Stomach (tissue), 9 donors: ENCODE results near the gene ZNF25. TPM values are rescaled to one million over a fixed set of nuclear protein-coding genes. Genes with fewer than 3 reads are reported as not detected.

Experiments used
- DNase-seq, 2 donors: peaks; one replicate each; pipeline versions ENCODE4 v3.0.0 to v3.0.0-alpha.2; 2013 to 2019
- H3K27ac ChIP-seq, 5 donors: fragments of 200-600 bp in 4 of 5; sonication (generic) in 4 of 5; one replicate each; pipeline ENCODE4 v1.5.1; 2013 to 2019; ENCODE audit warnings: mild to moderate bottlenecking in 1 of 5, moderate library complexity in 1 of 5
- H3K27me3 ChIP-seq, 3 donors: fragments of 200-600 bp; sonication (generic); one replicate each; pipeline ENCODE4 v1.5.1; 2017 to 2019; ENCODE audit warnings: mixed run types in 1 of 3
- H3K36me3 ChIP-seq, 4 donors: fragments of 200-600 bp; sonication (generic); 1 replicate in 3 of 4; 2 replicates in 1 of 4; pipeline ENCODE4 v1.5.1; 2016 to 2019
- H3K4me1 ChIP-seq, 4 donors: fragments of 200-600 bp; sonication (generic); one replicate each; pipeline ENCODE4 v1.5.1; 2016 to 2019
- H3K4me3 ChIP-seq, 4 donors: fragments of 200-600 bp; sonication (generic) in 3 of 4; one replicate each; pipeline ENCODE4 v1.5.1; 2016 to 2019; ENCODE audit warnings: mild to moderate bottlenecking in 1 of 4
- H3K9me3 ChIP-seq, 4 donors: fragments of 200-600 bp; sonication (generic); one replicate each; pipeline ENCODE4 v1.5.1; 2016 to 2019
- EP300 ChIP-seq: sonication (generic); formaldehyde crosslinking; IDR thresholded peaks from one replicate; pipeline ENCODE4 v1.6.1; 2017; ENCODE audit warnings: antibody characterized with exemption
- POLR2A ChIP-seq, 4 donors: fragments of 450-650 bp; IDR thresholded peaks; one replicate each; pipeline ENCODE4 v1.6.1; 2016; ENCODE audit warnings: antibody characterized with exemption in 4 of 4, control low read depth in 2 of 4, mild to moderate bottlenecking in 1 of 4, moderate library complexity in 1 of 4
- POLR2AphosphoS5 ChIP-seq, 3 donors: sonication (generic); formaldehyde crosslinking; IDR thresholded peaks; one replicate each; pipeline ENCODE4 v1.6.1; 2016; ENCODE audit warnings: antibody characterized with exemption in 3 of 3
- WGBS, 5 donors: extraction: QIAGEN DNeasy Blood & Tissue Kit in 3 of 5; methylation state at CpG; one replicate each; pipeline versions ENCODE4 v1.1.5 to v1.1.7; 2013 to 2018; 5-methylcytosine and 5-hydroxymethylcytosine counted together
- intact Hi-C: fragments of 100-400 bp; cut with DNase I; formaldehyde crosslinking; loops from one replicate; pipeline ENCODE4 v1.15.1; 2023; ENCODE audit warnings: low total_unique reads
- polyA plus RNA-seq, 3 donors: library from polyadenylated mRNA; stranded (reverse); fragments of 200-250 nt; gene quantifications; one replicate each; pipeline ENCODE4 v1.2.3, GENCODE V29; 2013
- total RNA-seq, 5 donors: library from RNA; depleted of rRNA; stranded (reverse); fragments of >200 nt; gene quantifications; one replicate each; pipeline versions ENCODE4 v1.1.0 to v1.2.3, GENCODE V29; 2014 to 2016
- TF ChIP-seq, protein P1 (sequence below), 7 experiments: fragments of 450-650 bp in 4 of 7; fragments of 200-600 bp in 3 of 7; sonication (generic) in 3 of 7; IDR thresholded peaks; one replicate each; pipeline ENCODE4 v1.5.1; 2016 to 2019; ENCODE audit warnings: antibody characterized with exemption in 7 of 7, control low read depth in 2 of 7, mild to moderate bottlenecking in 1 of 7
- donor health status: healthy with polysubstance abuse.
- donor health status: Bipolar disorder and iron deficiency.
- donor health status: healthy.

Gene ZNF25
- total and polyA plus RNA-seq, 8 donors, result 3.7 to 23.9 (median 5.0) TPM

DNA sequence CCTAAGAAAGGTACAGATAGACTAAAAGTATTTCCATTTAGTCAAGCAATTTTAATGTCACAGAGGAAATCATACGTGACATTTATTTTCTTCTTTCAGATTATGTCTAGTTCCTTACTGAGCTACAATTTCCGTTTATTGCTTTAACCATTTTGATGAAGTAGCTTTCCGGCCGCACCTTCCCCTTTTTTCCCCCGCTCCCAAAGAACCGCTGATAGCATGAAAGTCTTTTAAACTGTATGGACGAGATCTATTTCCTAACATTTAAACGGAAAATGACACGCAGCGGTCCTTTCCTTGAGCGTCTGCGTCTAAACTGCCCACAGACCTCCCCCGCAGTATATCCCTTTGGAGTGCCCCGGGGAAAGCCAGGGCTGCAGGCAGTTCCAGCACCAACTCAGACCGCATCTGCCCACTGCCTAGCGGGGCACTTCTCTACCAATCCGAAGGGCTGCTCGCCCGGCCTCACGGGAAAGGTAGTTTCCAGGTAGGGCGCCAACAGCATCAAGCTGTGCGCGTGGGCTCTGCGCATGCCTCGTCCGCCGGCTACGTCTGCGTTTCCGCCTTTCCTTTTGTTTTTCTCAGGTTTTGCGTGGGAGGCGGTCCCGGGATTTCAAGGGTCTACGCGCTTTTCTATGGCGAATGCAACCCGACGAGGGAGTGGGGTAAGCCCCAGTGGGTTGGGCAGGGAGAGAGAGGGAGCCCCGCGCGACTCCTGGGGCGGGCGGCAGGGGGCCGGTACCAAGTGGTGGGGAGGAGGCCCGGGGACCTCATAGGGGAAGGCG lies 33.9 kb upstream of the ZNF25 start, which contains the start of gene ZNF33A:
Gene ZNF33A, plus strand, starts transcription at position 557 of the 785 bp plus-strand sequence. CDS start 1,667 bp downstream, outside the sequence.
- no peaks in the 10 kb centered on the region for H3K27me3 ChIP-seq
- intact Hi-C loops, result no loop called here
- H3K4me1 ChIP-seq, result peaks cover 9 to 35% (median 23%) of the 10 kb centered on the region in 4 donors
- WGBS, 5 donors, result 0 to 1% (median 0%) methylated on average over 37 to 46 of the region's 46 CpGs
- peak within 1 kb of the TSS; percentile 65 to 81 (median 72) for H3K4me3 ChIP-seq
- H3K9me3 ChIP-seq, result no peaks in the 10 kb centered on the region
- H3K36me3 ChIP-seq, result peaks cover 0 to 30% (median 28%) of the 10 kb centered on the region in 4 donors
- peak; percentile 95 to 98 for DNase-seq
- TF ChIP-seq, protein P1, sequence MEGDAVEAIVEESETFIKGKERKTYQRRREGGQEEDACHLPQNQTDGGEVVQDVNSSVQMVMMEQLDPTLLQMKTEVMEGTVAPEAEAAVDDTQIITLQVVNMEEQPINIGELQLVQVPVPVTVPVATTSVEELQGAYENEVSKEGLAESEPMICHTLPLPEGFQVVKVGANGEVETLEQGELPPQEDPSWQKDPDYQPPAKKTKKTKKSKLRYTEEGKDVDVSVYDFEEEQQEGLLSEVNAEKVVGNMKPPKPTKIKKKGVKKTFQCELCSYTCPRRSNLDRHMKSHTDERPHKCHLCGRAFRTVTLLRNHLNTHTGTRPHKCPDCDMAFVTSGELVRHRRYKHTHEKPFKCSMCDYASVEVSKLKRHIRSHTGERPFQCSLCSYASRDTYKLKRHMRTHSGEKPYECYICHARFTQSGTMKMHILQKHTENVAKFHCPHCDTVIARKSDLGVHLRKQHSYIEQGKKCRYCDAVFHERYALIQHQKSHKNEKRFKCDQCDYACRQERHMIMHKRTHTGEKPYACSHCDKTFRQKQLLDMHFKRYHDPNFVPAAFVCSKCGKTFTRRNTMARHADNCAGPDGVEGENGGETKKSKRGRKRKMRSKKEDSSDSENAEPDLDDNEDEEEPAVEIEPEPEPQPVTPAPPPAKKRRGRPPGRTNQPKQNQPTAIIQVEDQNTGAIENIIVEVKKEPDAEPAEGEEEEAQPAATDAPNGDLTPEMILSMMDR (IDR thresholded peaks at IDR 0.05), result no peak
- TF ChIP-seq POLR2AphosphoS5 (IDR thresholded peaks at IDR 0.05) (peak; percentile 89 to 91 (median 90)), EP300 (no peak), POLR2A (IDR thresholded peaks at IDR 0.05) (peak in 1 of 4 donors; percentile 52)
- peak within 1 kb of the TSS; percentile 96 to 99 (median 99) for H3K27ac ChIP-seq

DNA sequence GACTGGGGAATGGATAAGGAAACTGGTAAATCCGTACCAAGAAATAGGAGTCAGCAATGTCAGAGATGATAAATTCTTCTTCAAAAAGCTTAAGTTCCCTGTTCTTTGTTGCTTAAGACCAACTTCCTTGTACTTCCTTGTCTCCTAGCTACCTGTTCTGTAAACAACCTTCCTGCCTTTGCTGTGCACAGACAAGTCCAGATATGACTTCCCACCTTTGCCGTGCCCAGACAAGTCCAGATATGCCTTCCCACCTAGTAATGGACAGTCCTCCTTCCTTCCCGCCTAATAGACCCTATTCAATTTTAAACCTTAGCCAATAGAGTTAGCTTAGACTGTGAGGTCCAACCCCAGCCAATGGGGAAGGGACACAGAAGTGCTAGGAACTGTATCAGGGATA lies 31.5 kb upstream of the ZNF25 start:
- DNase-seq, result peak in 1 of 2 donors; percentile 44
- Histone ChIP-seq H3K4me3 (no peak overlapping the region), H3K27ac (no peak overlapping the region), H3K27me3 (no peaks in the 10 kb centered on the region), H3K4me1 (peaks cover 9 to 28% (median 17%) of the 10 kb centered on the region in 4 donors), H3K36me3 (peaks cover 0 to 7% (median 4%) of the 10 kb centered on the region in 4 donors), H3K9me3 (no peaks in the 10 kb centered on the region)
- 39 to 69% (median 50%) methylated on average over 3 of the region's 3 CpGs for WGBS, 5 donors
- intact Hi-C loops, result loop anchor here (10.0 kb wide), 1 partner anchor 87 kb away; the partner anchor contains the start of gene ZNF37A
- TF ChIP-seq POLR2A (IDR thresholded peaks at IDR 0.05) (no peak), POLR2AphosphoS5 (IDR thresholded peaks at IDR 0.05) (no peak), EP300 (no peak)
- TF ChIP-seq, protein P1 (IDR thresholded peaks at IDR 0.05), result no peak

DNA sequence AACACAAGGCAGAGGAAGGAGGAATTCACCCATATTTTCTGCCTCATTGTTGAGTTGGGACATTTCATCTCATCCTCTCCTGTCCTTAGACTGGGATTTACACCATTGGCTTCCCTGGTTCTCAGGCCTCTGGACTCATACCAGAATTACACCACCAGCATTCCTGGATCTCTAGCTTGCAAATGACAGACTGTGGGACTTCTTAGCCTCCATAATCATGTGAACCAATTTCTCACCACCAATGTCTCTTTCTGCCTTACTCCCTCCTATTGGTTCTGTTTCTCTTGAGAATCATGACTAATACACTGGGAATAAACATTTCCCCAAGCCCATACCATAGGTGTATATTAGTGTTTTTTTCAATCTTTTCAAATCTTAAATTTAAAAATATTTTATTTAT lies 31.1 kb upstream of the ZNF25 start:
- intact Hi-C loops, result loop anchor here (10.0 kb wide), 1 partner anchor 87 kb away; the partner anchor contains the start of gene ZNF37A
- Histone ChIP-seq H3K27me3 (no peaks in the 10 kb centered on the region), H3K27ac (peak overlapping the region in 1 of 5 donors; percentile 41), H3K36me3 (peaks cover 0 to 2% (median under 1%) of the 10 kb centered on the region in 4 donors), H3K9me3 (no peaks in the 10 kb centered on the region), H3K4me1 (peaks cover 6 to 24% (median 14%) of the 10 kb centered on the region in 4 donors), H3K4me3 (no peak overlapping the region)
- DNase-seq, result no peak
- TF ChIP-seq POLR2A (IDR thresholded peaks at IDR 0.05) (no peak), POLR2AphosphoS5 (IDR thresholded peaks at IDR 0.05) (no peak), EP300 (no peak)
- TF ChIP-seq, protein P1 (IDR thresholded peaks at IDR 0.05), result no peak

DNA sequence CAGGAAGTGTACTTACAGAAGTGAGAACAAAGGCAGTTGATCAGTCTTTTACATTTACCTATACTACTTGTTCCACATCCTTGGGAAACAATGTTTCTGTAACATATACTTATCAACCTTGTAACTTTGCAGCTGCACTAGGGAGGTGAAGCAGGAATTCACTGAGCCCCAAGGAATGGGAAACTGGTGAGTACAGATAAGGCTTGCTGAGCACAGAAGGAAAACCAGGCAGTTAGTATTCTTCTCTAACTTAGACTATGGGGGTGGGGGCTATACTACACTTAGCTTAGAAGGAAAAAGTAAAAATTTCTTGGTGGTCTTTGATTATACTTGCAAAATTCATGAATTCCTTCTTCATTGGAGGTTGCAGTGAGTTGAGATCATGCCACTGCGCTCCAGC lies 27.1 kb upstream of the ZNF25 start:
- Histone ChIP-seq H3K27me3 (no peaks in the 10 kb centered on the region), H3K36me3 (no peaks in the 10 kb centered on the region), H3K9me3 (no peaks in the 10 kb centered on the region), H3K27ac (no peak overlapping the region), H3K4me1 (peaks cover 0 to 5% (median 0%) of the 10 kb centered on the region in 4 donors), H3K4me3 (no peak overlapping the region)
- TF ChIP-seq POLR2AphosphoS5 (IDR thresholded peaks at IDR 0.05), result no peak
- TF ChIP-seq, protein P1 (IDR thresholded peaks at IDR 0.05), result no peak
- no peak for DNase-seq
- intact Hi-C loops, result loop anchor here (10.0 kb wide), 1 partner anchor 91 kb away; the partner anchor contains the start of gene ZNF37A
- 90 to 100% (median 96%) methylated on average over 1 of the region's 1 CpG for WGBS, 5 donors
